HG03095 (cell line): ENCODE measurements around the gene PGAM5.
"Not testable (repeated sequence)": the region's sequence is repeated elsewhere in the genome, so short reads cannot be mapped to it uniquely, and the experiment has no call there.

ENCODE experiments used
- ATAC-seq: cut with Tn5 transposase; IDR thresholded peaks from one replicate; pipeline ENCODE4 v1.9.1; 2021; ENCODE audit warnings: moderate library complexity; ENCODE audit not compliant: unreplicated experiment

The PGAM5 gene

GRCh38 chr12:132687211-132688164 lies 23.2 kb upstream of the PGAM5 start, which contains the start of the genes POLE and PXMP2:
POLE (minus strand) TSS chr12:132687342; CDS start chr12:132687315, 27 bp downstream.
PXMP2 (plus strand) TSS chr12:132687587; CDS start chr12:132687671, 84 bp downstream.
- ATAC-seq, result peak; percentile 88

- no peak for ATAC-seq
Observed at GRCh38 chr12:132689227-132689626, 21.4 kb upstream of the PGAM5 start.

- no peak for ATAC-seq
Observed at GRCh38 chr12:132690112-132690511, 20.5 kb upstream of the PGAM5 start.

GRCh38 chr12:132692030-132692429 lies 18.6 kb upstream of the PGAM5 start:
- not testable (repeated sequence) for ATAC-seq

- ATAC-seq, result not testable (repeated sequence)
Observed at GRCh38 chr12:132694888-132695287, 15.8 kb upstream of the PGAM5 start.

- no peak for ATAC-seq
Observed at GRCh38 chr12:132695431-132695830, 15.2 kb upstream of the PGAM5 start.

GRCh38 chr12:132698341-132698740 lies 12.3 kb upstream of the PGAM5 start:
- ATAC-seq, result no peak

- ATAC-seq, result no peak
Observed at GRCh38 chr12:132700212-132700822, 10.3 kb upstream of the PGAM5 start.

- no peak for ATAC-seq
Observed at GRCh38 chr12:132702640-132703039, 8.0 kb upstream of the PGAM5 start.

- ATAC-seq, result no peak
Observed at GRCh38 chr12:132703641-132704040, 7.0 kb upstream of the PGAM5 start.

GRCh38 chr12:132707241-132707640 lies 3.4 kb upstream of the PGAM5 start:
- no peak for ATAC-seq

GRCh38 chr12:132708150-132708549 lies 2.5 kb upstream of the PGAM5 start:
- ATAC-seq, result no peak

GRCh38 chr12:132710043-132710404 lies 618 bp upstream of the PGAM5 start:
- ATAC-seq, result peak; percentile 29

GRCh38 chr12:132711080-132711843 lies 620 bp downstream of the PGAM5 start:
- ATAC-seq, result peak; percentile 10

GRCh38 chr12:132713123-132713522 lies 2.5 kb downstream of the PGAM5 start:
- ATAC-seq, result no peak

- no peak for ATAC-seq
Observed at GRCh38 chr12:132715874-132716273, 5.2 kb downstream of the PGAM5 start.

- ATAC-seq, result no peak
Observed at GRCh38 chr12:132716356-132716755, 5.7 kb downstream of the PGAM5 start.

- no peak for ATAC-seq
Observed at GRCh38 chr12:132717011-132717410, 6.4 kb downstream of the PGAM5 start.

GRCh38 chr12:132717531-132718387 lies 7.1 kb downstream of the PGAM5 start:
- no peak for ATAC-seq

GRCh38 chr12:132718644-132719043 lies 8.0 kb downstream of the PGAM5 start:
- ATAC-seq, result no peak
